Suprapubic skin (tissue), 4 donors: ENCODE results near the gene ZSWIM6. TPM values are rescaled to one million over a fixed set of nuclear protein-coding genes. Genes with fewer than 3 reads are reported as not detected.

Experiments
- DNase-seq, 2 donors: peaks; one replicate each; pipeline ENCODE4 v3.0.0-alpha.2; 2019; ENCODE audit warnings: low spot score in 2 of 2
- H3K27ac ChIP-seq: fragments of 200-600 bp; sonication (generic); one replicate; pipeline ENCODE4 v1.5.1; 2019
- H3K27me3 ChIP-seq: fragments of 200-600 bp; sonication (generic); one replicate; pipeline ENCODE4 v1.5.1; 2019
- H3K36me3 ChIP-seq: fragments of 200-600 bp; sonication (generic); one replicate; pipeline ENCODE4 v1.5.1; 2019
- H3K4me1 ChIP-seq: fragments of 200-600 bp; sonication (generic); one replicate; pipeline ENCODE4 v1.5.1; 2019
- H3K4me3 ChIP-seq: fragments of 200-600 bp; sonication (generic); one replicate; pipeline ENCODE4 v1.5.1; 2019; ENCODE audit warnings: mild to moderate bottlenecking
- H3K9me3 ChIP-seq: fragments of 200-600 bp; sonication (generic); one replicate; pipeline ENCODE4 v1.5.1; 2019
- CTCF ChIP-seq, 2 donors: fragments of 200-600 bp in 1 of 2; fragments of 450-650 bp in 1 of 2; sonication (generic) in 1 of 2; IDR thresholded peaks; one replicate each; pipeline ENCODE4 v1.5.1; 2016 to 2019; ENCODE audit warnings: antibody characterized with exemption in 2 of 2, mild to moderate bottlenecking in 1 of 2, moderate library complexity in 1 of 2
- EP300 ChIP-seq: sonication (generic); formaldehyde crosslinking; IDR thresholded peaks from one replicate; pipeline ENCODE4 v1.6.1; 2017; ENCODE audit warnings: antibody characterized with exemption
- POLR2A ChIP-seq, 2 donors: fragments of 450-650 bp; IDR thresholded peaks; one replicate each; pipeline ENCODE4 v1.6.1; 2017; ENCODE audit warnings: antibody characterized with exemption in 2 of 2, mild to moderate bottlenecking in 2 of 2, moderate library complexity in 2 of 2
- POLR2AphosphoS5 ChIP-seq, 3 donors: sonication (generic); formaldehyde crosslinking; IDR thresholded peaks; one replicate each; pipeline ENCODE4 v1.6.1; 2017; ENCODE audit warnings: antibody characterized with exemption in 3 of 3
- whole genome bisulfite sequencing: methylation state at CpG from one replicate; pipeline ENCODE4 v1.1.5; 2018; 5-methylcytosine and 5-hydroxymethylcytosine counted together
- total RNA-seq, 4 donors: library from RNA; depleted of rRNA; stranded (reverse); fragments of >200 nt; gene quantifications; one replicate each; pipeline ENCODE4 v1.1.0, GENCODE V29; 2016

Gene ZSWIM6
- total RNA-seq, 4 donors from 2014 or later = 7.3 to 12.2 (median 8.2) TPM

GRCh38 chr5:61306531-61307131 is 25.4 kb upstream of the ZSWIM6 start:
- Histone ChIP-seq H3K36me3 (no peaks in the 10 kb centered on the region), H3K27me3 (no peaks in the 10 kb centered on the region), H3K27ac (no peak overlapping the region), H3K9me3 (no peaks in the 10 kb centered on the region), H3K4me1 (peaks cover 5% of the 10 kb centered on the region), H3K4me3 (no peak overlapping the region)
- 68% methylated on average over 5 of the region's 5 CpGs for WGBS
- no peak for DNase-seq
- TF ChIP-seq CTCF (IDR thresholded peaks at IDR 0.05) (no peak), POLR2AphosphoS5 (IDR thresholded peaks at IDR 0.05) (no peak), POLR2A (IDR thresholded peaks at IDR 0.05) (no peak), EP300 (no peak)

DNA sequence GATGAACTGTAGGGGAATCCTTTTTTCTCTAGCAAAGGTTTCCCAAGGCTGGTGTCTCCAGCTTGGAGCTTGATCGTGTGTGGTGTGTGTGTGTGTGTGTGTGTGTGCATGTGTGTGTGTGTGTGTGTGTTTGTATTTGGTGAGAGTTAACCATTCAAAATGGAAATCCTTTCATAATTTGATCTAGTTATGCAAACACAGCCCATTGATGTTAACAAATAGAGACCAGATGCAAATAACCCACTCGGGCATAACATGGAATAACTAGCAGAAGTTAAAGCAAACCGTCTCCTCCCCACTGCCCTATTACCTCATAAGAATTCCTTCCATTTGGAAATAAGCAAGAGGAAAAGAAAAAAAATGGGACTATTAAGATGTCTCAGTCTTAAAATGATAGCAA is 24.9 kb upstream of the ZSWIM6 start:
- no peak for DNase-seq
- H3K27ac ChIP-seq = no peak overlapping the region
- H3K27me3 ChIP-seq = no peaks in the 10 kb centered on the region
- peaks cover under 1% of the 10 kb centered on the region for H3K4me1 ChIP-seq
- no peak for TF ChIP-seq CTCF (IDR thresholded peaks at IDR 0.05)
- TF ChIP-seq POLR2A (IDR thresholded peaks at IDR 0.05) = no peak
- TF ChIP-seq POLR2AphosphoS5 (IDR thresholded peaks at IDR 0.05) = no peak
- TF ChIP-seq EP300 = no peak
- 65% methylated on average over 3 of the region's 3 CpGs for WGBS
- H3K36me3 ChIP-seq = no peaks in the 10 kb centered on the region
- no peaks in the 10 kb centered on the region for H3K9me3 ChIP-seq
- no peak overlapping the region for H3K4me3 ChIP-seq

DNA sequence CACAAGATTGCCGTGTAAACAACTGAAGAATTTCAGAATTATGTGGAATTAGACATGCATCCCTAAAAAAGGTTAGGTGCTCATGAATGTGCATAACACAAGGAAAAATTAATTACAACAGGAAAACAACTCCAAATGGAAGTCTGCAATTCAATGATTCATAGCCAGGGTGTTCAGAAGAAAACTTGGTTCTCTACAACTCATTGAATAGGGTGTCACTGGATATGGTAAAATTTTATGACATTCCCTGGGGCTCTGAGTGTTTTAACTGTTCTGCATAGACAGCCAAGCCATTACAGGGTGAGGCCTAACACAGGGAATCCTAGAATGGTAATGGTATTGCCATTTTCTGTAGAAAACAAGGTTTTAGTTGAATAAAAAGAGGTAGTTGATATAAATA is 24.4 kb upstream of the ZSWIM6 start:
- TF ChIP-seq POLR2A (IDR thresholded peaks at IDR 0.05) (no peak), POLR2AphosphoS5 (IDR thresholded peaks at IDR 0.05) (no peak), CTCF (IDR thresholded peaks at IDR 0.05) (no peak), EP300 (no peak)
- no peak overlapping the region for H3K27ac ChIP-seq
- H3K4me3 ChIP-seq = no peak overlapping the region
- no peaks in the 10 kb centered on the region for H3K4me1 ChIP-seq
- no peak for DNase-seq
- 94% methylated on average over 1 of the region's 1 CpG for WGBS
- no peaks in the 10 kb centered on the region for H3K27me3 ChIP-seq
- no peaks in the 10 kb centered on the region for H3K36me3 ChIP-seq
- no peaks in the 10 kb centered on the region for H3K9me3 ChIP-seq

DNA sequence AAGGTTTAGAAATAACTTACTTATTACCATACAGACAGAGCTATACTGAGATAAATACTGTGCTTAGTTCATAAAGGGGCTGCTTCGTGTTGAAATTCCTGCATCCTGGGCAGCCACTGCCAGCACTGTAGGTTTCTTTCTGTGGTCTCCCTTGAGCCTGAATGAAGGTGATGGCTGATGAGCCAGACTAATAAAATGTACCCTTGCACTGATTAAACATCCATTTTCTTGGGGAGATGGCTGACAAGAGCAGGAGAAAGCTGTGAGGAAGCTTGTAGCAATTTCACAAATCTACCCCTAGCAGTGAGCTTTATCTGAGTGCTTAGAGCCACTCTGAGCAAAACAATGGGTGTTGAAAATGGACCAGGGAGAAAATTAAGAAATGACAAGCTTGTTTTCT is 23.3 kb upstream of the ZSWIM6 start:
- Histone ChIP-seq H3K27me3 (no peaks in the 10 kb centered on the region), H3K27ac (no peak overlapping the region), H3K36me3 (no peaks in the 10 kb centered on the region), H3K4me1 (no peaks in the 10 kb centered on the region), H3K4me3 (no peak overlapping the region), H3K9me3 (no peaks in the 10 kb centered on the region)
- 80% methylated on average over 1 of the region's 1 CpG for WGBS
- no peak for DNase-seq
- TF ChIP-seq POLR2A (IDR thresholded peaks at IDR 0.05) = no peak
- TF ChIP-seq POLR2AphosphoS5 (IDR thresholded peaks at IDR 0.05) = no peak
- TF ChIP-seq EP300 = no peak
- TF ChIP-seq CTCF (IDR thresholded peaks at IDR 0.05) = no peak

DNA sequence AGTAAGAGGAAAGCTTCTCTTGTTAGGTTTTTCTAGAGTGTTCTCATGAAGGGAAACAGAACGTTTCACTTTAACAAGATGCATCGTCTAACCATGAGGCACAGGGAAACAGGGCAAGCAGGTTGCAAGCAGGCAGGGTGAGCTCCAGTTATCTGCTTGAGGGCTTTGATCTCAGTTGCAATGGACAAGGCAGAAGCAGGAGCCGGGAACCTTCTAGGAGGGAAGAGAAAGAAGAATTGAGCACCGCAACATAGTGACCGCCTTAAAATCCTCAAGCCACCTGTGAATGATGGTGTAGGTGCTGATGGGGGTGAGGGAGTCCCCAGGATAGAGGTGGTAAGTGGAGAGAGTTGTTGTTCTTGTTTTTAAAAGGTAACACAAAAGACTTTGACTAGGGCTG is 22.9 kb upstream of the ZSWIM6 start:
- no peaks in the 10 kb centered on the region for H3K27me3 ChIP-seq
- H3K27ac ChIP-seq = no peak overlapping the region
- H3K4me3 ChIP-seq = no peak overlapping the region
- no peaks in the 10 kb centered on the region for H3K9me3 ChIP-seq
- 74% methylated on average over 5 of the region's 5 CpGs for WGBS
- H3K36me3 ChIP-seq = no peaks in the 10 kb centered on the region
- DNase-seq = no peak
- no peaks in the 10 kb centered on the region for H3K4me1 ChIP-seq
- no peak for TF ChIP-seq CTCF (IDR thresholded peaks at IDR 0.05)
